AG10803 (cell line): Measurements from ENCODE around the gene WNT11.
A peak's percentile ranks its signal among the peaks of the same experiment; 100 is the strongest.

Experiments used
- DNase-seq: peaks from one replicate; pipeline ENCODE4 v3.0.0; 2010; ENCODE audit warnings: low read depth
- H3K4me3 ChIP-seq: 2 replicates; pipeline ENCODE4 v1.5.1; 2011; ENCODE audit warnings: mild to moderate bottlenecking, low read length, control low read depth
- TF ChIP-seq, protein P1 (sequence below): conservative IDR thresholded peaks from 2 replicates; pipeline ENCODE4 v1.5.1; 2011; ENCODE audit warnings: mild to moderate bottlenecking, low read length, control low read depth, inconsistent platforms

The WNT11 gene

DNA sequence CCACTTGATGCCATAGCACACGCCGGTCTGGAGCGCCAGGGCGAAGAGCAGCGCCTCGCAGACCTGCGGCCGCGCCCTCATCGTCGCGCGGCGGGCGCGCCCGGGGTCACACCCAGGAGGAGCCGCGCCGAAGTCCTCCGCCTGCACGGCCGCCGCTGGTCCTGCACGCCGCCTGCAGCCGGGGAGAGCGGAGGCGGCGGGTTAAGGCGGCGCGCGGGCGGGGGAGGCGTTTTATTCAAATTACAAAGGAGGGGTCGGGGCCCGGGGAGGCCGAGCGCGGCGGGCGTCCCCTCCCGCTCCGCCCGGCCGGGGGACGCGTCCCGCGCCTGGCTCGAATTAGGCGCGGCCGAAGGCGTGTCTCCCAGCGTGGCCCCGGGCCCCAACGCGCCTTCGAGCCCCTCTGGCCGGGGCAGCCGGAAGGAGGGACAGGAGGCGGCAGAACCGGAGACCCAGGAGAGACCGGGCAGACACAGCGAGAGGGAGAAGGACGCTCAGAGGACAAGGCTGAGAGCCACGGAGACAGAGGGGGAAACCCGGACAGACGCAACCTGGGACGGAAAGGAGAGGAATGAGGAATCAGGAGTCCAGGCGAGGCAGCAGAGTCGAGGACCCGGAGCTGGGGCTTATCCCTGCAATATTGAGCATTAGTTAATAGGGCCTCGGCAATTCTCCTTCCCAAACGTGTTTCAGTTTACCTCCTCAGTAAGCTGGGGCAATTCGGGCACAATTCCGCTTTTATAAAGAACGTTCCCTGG lies at the start of gene WNT11:
WNT11 (minus strand) TSS at position 176 of the 755 bp plus-strand sequence; CDS start at position 81, 95 bp downstream.
- H3K4me3 ChIP-seq = peak within 1 kb of the TSS; percentile 61
- no peak for DNase-seq
- TF ChIP-seq, protein P1, sequence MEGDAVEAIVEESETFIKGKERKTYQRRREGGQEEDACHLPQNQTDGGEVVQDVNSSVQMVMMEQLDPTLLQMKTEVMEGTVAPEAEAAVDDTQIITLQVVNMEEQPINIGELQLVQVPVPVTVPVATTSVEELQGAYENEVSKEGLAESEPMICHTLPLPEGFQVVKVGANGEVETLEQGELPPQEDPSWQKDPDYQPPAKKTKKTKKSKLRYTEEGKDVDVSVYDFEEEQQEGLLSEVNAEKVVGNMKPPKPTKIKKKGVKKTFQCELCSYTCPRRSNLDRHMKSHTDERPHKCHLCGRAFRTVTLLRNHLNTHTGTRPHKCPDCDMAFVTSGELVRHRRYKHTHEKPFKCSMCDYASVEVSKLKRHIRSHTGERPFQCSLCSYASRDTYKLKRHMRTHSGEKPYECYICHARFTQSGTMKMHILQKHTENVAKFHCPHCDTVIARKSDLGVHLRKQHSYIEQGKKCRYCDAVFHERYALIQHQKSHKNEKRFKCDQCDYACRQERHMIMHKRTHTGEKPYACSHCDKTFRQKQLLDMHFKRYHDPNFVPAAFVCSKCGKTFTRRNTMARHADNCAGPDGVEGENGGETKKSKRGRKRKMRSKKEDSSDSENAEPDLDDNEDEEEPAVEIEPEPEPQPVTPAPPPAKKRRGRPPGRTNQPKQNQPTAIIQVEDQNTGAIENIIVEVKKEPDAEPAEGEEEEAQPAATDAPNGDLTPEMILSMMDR = no peak

- H3K4me3 ChIP-seq = no peak overlapping the region
- DNase-seq = no peak
- TF ChIP-seq, protein P1 = no peak
Observed at GRCh38 chr11:76253416-76253815, 47.1 kb upstream of the WNT11 start.

- H3K4me3 ChIP-seq = no peak overlapping the region
- TF ChIP-seq, protein P1 = no peak
- no peak for DNase-seq
Observed at GRCh38 chr11:76252631-76253070, 46.3 kb upstream of the WNT11 start.

GRCh38 chr11:76251576-76251975 lies 45.3 kb upstream of the WNT11 start:
- no peak overlapping the region for H3K4me3 ChIP-seq
- TF ChIP-seq, protein P1 = no peak
- peak; percentile 55 for DNase-seq

DNA sequence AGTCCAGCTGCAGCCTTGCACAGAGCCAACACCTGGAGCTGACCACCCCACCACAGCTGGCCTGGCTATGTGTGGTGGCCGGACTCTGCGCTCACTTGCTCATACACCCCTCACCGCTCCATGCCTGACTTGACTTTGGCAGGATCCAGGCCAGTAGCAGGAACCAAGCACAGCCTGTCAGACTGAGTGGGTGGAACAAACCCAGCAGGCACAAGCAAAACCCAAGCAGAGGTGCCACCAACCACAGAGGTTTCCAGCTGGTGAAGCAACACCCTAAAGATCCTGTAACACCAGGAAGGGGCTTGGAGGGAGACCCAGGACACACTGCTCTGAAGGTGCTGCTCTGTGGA lies 44.9 kb upstream of the WNT11 start:
- DNase-seq = no peak
- H3K4me3 ChIP-seq = no peak overlapping the region
- TF ChIP-seq, protein P1 = no peak

DNA sequence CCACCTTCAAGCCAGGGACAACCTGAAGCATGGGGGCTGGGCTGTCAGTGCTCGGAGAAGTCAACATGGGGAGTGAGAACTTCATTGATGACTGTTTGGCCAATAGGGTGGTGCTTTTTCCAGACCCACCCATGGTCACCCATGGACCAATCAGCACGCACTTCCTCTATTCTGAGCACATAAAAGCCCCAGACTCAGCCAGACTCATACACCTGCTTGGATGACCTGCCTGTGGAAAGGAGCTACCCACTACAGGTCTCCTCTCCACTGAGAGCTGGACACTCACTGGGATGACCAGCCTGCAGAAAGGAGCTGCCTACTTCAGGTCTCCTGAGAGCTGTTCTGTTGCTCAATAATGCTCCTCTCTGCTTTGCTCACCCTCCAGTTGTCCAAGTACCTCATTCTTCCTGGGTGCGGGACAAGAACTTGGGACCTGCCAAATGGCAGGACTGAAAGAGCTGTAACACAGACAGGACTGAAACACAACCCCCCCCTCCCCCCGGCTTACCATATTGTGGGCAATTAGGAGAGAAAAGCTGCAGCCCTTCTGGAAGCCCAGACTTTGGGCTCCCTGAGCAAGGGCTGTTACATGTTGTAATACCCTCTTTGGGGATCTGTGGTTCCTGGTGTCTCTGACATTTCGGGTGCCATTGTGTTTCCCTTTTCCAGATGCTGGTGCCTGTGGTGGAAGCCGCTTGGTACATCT lies 44.4 kb upstream of the WNT11 start:
- DNase-seq = no peak
- no peak overlapping the region for H3K4me3 ChIP-seq
- TF ChIP-seq, protein P1 = no peak
